ENCODE results near the gene C17orf114.
"Not testable (repeated sequence)": the region's sequence is repeated elsewhere in the genome, so short reads cannot be mapped to it uniquely, and the experiment has no call there.

The C17orf114 gene

DNA sequence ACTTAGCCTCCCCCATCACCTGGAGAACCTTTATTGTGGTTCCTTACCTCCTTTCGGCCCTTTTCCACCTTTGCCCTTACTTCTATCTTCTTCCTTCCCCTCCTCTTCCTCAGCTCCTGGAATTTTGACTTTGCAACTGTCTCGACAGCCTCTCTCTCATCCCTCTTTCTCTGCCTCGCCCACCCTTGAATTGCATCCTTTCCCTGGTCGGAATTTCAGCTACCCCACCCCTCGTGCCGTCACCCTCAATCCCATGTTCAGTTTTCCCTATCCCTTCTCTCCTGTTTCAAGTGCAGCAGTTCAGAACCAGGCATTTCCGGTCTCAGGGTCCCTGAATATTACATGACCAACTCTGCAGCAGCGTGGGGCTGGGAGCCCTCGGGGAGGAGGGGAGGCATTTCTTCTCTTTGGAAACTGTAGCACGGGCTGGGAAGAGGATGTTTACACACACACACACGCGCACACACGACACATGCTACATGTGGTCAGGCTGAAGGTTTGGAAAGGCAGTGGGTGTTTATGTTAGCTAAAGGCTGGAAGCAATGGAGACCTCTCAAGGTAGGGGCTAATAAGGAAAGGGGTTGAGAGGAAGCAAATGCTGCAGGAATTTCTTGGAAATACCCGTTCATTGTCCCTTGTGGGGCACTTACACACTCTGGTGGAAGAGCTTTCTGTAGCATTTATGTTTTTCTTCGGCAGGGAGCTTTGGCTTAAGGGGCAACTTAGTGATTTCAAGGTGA lies 32.0 kb upstream of the C17orf114 start:
- peak overlapping the region; percentile 90 for H3K27ac Mint-ChIP-seq
- no peaks in the 10 kb centered on the region for H3K9me3 Mint-ChIP-seq
- peak overlapping the region; percentile 91 for H3K4me3 Mint-ChIP-seq
- no peaks in the 10 kb centered on the region for H3K27me3 Mint-ChIP-seq
- H3K4me1 Mint-ChIP-seq: peaks cover 35% of the 10 kb centered on the region
- H3K36me3 Mint-ChIP-seq: peaks cover under 1% of the 10 kb centered on the region

DNA sequence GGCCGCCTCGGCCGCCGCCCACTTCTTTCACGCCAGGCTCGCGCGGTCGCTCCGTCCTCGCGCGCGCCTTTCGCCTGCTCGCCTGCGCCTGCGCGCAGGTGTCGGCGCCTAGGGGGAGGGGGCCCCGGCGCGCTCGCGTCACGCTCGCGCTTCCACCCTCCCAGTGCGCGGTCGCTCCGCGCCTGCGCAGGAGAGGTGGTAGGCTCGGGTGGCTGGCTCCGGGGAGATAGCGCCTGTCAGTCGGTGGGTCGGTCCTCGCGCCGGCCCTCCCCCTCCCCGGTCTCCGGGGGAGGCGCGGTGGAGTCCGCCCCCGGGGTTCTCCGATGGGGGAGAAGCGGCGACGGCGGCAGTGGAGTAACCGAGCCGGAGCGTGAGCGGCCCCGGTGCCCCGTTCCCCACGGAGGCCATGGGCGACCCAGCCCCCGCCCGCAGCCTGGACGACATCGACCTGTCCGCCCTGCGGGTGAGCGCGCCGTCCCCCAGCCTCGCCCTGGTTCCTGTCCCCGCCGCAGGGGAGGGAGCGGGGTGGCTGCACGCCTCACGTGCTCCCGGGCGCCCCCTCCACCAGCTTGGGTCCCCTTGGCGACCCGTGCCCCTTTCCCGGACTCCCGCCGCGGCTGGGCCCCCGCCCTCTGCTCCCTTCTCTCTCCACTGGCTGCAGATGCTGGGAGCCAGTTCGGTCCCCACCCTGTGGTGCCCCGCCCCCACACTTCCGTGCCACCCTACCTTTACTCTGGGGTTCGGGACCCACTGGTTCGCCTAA lies 31.2 kb upstream of the C17orf114 start, which contains the start of gene MINK1:
MINK1 (plus strand) TSS at position 163 of the 763 bp plus-strand sequence; CDS start at position 407, 244 bp downstream.
- Mint-ChIP-seq H3K27me3 (no peaks in the 10 kb centered on the region), H3K4me1 (peaks cover 34% of the 10 kb centered on the region), H3K4me3 (peak within 1 kb of the TSS; percentile 97), H3K36me3 (no peaks in the 10 kb centered on the region), H3K9me3 (no peaks in the 10 kb centered on the region), H3K27ac (peak within 1 kb of the TSS; percentile 98)

DNA sequence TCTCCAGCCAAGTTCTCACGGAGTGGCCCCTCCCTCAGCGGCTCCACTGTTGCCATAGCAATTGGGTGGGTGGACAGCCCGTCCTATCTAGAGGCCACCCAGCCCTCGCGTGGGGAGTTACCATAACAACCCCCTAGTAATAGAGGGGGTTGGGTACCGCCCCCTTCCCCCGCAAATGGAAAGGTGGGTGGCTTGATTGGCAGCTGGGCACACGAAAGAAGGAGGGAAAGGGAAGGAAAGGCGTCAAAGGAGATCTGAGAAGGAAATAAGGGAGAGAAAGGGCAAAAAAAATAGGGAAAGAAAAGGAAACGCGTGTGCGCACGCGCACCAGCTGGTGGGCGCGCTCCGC lies 30.7 kb upstream of the C17orf114 start:
- H3K27me3 Mint-ChIP-seq, H3K36me3 Mint-ChIP-seq, H3K9me3 Mint-ChIP-seq: not testable (repeated sequence)
- peak overlapping the region; percentile 97 for H3K4me3 Mint-ChIP-seq
- peaks cover 31% of the 10 kb centered on the region for H3K4me1 Mint-ChIP-seq
- peak overlapping the region; percentile 98 for H3K27ac Mint-ChIP-seq

DNA sequence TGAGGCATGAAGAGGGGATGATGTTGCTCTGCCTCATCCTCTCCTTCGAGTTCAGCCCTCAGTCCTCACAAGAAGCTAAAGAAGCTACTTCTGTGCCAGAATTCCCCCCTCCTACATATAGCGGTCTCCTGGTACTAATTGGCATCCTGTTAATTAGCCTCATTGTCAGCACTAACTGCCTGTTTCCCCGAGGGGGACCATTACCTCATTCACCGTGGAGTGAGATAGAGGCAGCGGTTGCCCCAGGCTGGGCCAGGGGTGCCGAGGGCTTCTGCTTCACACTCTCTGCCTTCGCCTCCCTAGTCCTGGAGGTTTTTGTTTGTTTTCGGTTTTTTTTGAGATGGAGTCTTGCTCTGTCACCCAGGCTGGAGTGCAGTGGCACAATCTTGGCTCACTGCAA lies 25.3 kb upstream of the C17orf114 start:
- H3K27ac Mint-ChIP-seq: no peak overlapping the region
- no peaks in the 10 kb centered on the region for H3K9me3 Mint-ChIP-seq
- H3K4me1 Mint-ChIP-seq: no peaks in the 10 kb centered on the region
- no peaks in the 10 kb centered on the region for H3K27me3 Mint-ChIP-seq
- H3K4me3 Mint-ChIP-seq: no peak overlapping the region
- H3K36me3 Mint-ChIP-seq: no peaks in the 10 kb centered on the region

DNA sequence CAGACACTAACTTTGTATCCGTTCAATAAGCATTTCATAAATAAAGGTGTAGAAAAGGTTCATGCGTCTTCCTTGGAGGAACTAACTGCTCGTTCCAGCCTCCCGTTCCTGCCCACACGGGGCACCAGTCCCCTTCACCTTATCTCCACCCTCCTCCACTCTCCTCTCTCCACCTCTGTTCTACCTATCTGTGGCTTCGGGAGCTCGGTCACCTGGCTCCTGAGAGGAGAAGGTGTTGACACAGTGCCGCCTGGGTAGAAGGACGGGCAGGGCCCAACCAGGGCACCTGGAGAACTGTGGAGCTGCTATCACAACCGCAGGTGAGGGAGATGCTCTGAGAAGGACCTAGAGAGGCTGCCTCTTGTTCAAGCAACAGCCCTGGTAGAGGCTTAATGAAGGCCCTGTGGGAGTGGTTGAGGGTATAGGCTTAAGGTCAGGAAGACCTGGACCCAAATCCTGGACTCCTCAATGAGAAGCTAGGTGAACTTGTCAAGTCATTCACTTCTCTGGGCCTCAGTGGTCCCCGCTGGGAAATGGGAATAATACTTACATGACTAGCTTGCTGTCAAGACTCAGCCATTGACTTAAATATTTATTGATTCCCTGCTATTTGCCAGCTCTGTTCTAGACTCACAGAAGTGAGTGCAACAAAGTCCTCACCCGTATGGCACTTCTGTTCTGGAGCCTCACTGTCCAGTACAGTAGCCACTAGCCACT lies 21.4 kb upstream of the C17orf114 start:
- H3K27me3 Mint-ChIP-seq: no peaks in the 10 kb centered on the region
- no peak overlapping the region for H3K4me3 Mint-ChIP-seq
- no peaks in the 10 kb centered on the region for H3K36me3 Mint-ChIP-seq
- no peaks in the 10 kb centered on the region for H3K9me3 Mint-ChIP-seq
- no peak overlapping the region for H3K27ac Mint-ChIP-seq
- no peaks in the 10 kb centered on the region for H3K4me1 Mint-ChIP-seq

DNA sequence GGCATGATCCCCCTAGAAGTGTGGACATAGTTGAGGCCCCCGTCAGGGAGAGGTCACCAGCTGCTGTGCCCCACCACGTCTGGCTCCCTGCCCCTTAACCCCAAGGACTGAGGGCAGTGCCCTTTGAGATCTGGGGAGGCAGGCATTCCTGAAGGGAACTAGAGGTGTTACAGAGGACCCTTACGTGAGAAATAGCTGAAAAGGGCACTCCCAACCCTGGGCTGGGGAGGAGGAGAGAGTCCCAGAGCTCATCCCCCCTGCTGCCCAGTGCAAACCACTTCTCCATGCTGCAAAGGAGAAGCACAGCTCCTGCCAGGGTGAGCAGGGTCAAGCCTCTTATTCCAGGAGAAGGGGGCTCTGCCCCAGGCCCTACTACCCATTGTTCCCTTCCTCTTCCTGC lies 20.7 kb upstream of the C17orf114 start:
- H3K4me1 Mint-ChIP-seq: no peaks in the 10 kb centered on the region
- no peaks in the 10 kb centered on the region for H3K36me3 Mint-ChIP-seq
- H3K27ac Mint-ChIP-seq: no peak overlapping the region
- H3K9me3 Mint-ChIP-seq: no peaks in the 10 kb centered on the region
- H3K27me3 Mint-ChIP-seq: no peaks in the 10 kb centered on the region
- no peak overlapping the region for H3K4me3 Mint-ChIP-seq

DNA sequence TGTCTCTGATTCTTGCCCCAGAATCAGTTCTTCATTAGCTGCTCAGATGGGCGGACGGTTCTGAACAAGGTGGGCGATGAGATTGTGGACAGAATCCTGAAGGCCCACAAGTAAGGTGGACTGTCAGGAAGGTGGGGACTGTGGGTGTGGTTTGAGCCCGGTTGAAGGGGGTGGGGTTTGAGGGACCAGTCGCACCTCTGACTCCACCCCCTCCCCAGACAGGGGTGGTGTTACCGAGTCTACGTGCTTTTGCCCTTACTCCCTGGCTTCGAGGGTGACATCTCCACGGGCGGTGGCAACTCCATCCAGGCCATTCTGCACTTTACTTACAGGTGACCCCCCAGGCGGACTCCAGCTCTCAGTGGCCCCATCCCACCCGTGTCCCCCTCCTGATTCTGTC lies 16.1 kb upstream of the C17orf114 start:
- peaks cover 2% of the 10 kb centered on the region for H3K36me3 Mint-ChIP-seq
- H3K9me3 Mint-ChIP-seq: no peaks in the 10 kb centered on the region
- H3K27me3 Mint-ChIP-seq: no peaks in the 10 kb centered on the region
- H3K4me3 Mint-ChIP-seq: no peak overlapping the region
- no peak overlapping the region for H3K27ac Mint-ChIP-seq
- no peaks in the 10 kb centered on the region for H3K4me1 Mint-ChIP-seq

DNA sequence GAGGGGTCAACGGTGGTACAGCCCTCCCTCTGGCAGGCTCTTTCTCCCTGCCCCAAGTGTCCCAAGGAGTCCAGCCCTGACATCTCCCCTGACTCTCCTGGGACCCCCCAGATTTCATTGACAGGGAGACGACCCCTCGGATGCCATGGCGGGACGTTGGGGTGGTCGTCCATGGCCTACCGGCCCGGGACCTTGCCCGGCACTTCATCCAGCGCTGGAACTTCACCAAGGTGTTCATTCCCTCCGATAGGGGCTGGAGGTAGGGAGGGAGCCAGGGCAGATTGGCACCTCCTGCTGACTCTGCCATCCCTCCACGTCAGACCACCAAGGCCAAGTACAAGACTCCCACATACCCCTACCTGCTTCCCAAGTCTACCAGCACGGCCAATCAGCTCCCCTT lies 14.7 kb upstream of the C17orf114 start:
- H3K4me3 Mint-ChIP-seq: no peak overlapping the region
- peaks cover 2% of the 10 kb centered on the region for H3K36me3 Mint-ChIP-seq
- H3K9me3 Mint-ChIP-seq: no peaks in the 10 kb centered on the region
- no peaks in the 10 kb centered on the region for H3K27me3 Mint-ChIP-seq
- H3K4me1 Mint-ChIP-seq: no peaks in the 10 kb centered on the region
- H3K27ac Mint-ChIP-seq: no peak overlapping the region

DNA sequence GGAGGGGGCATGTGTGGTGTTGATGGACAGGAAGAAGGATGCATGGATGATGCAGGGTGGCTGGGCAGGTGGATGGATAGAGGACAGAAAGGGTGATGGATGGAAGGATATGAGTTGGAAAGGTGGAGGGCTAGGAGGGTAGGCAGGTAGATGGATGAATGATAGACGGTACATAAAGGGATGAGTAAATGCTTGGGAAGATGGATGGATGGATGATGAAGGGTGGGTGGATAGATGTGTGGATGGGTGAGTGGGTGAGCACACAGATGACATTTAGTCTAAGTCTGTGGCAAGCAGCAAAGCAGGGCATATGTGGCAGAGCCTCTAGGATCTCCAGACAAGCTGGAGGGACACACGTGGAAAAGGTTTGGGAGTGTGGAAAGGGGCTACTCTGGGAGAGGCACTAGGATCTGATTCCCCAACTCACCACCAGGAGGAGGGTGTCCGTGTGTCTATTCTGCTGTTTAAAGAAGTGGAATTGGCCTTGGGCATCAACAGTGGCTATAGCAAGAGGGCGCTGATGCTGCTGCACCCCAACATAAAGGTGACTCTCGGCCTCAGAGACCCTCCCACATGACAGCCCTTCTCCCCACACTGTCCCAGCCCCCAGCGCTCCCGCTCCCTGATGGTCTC lies 13.0 kb upstream of the C17orf114 start:
- no peaks in the 10 kb centered on the region for H3K4me1 Mint-ChIP-seq
- no peaks in the 10 kb centered on the region for H3K27me3 Mint-ChIP-seq
- H3K9me3 Mint-ChIP-seq: no peaks in the 10 kb centered on the region
- H3K4me3 Mint-ChIP-seq: no peak overlapping the region
- H3K27ac Mint-ChIP-seq: no peak overlapping the region
- H3K36me3 Mint-ChIP-seq: peaks cover 5% of the 10 kb centered on the region

DNA sequence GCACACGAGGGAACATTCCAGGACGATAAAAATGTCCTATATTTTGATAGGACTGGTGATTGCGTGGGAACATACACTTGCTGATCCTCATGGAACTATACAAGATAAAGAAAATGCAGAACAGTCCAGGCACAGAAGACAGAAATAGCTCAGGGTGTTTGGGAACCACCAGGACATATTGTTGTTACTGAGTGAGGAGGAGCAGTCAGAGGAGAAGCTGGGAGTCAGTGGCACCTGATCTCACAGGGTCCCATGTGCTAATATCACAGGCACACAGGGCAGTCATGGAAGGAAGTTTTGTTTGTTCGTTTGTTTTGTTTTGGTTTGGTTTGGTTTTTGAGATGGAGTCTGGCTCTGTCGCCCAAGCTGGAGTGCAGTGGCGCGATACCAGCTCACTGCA lies 10.6 kb upstream of the C17orf114 start:
- peaks cover 7% of the 10 kb centered on the region for H3K4me1 Mint-ChIP-seq
- H3K27ac Mint-ChIP-seq: no peak overlapping the region
- H3K27me3 Mint-ChIP-seq: no peaks in the 10 kb centered on the region
- H3K9me3 Mint-ChIP-seq: no peaks in the 10 kb centered on the region
- H3K4me3 Mint-ChIP-seq: no peak overlapping the region
- peaks cover 5% of the 10 kb centered on the region for H3K36me3 Mint-ChIP-seq

DNA sequence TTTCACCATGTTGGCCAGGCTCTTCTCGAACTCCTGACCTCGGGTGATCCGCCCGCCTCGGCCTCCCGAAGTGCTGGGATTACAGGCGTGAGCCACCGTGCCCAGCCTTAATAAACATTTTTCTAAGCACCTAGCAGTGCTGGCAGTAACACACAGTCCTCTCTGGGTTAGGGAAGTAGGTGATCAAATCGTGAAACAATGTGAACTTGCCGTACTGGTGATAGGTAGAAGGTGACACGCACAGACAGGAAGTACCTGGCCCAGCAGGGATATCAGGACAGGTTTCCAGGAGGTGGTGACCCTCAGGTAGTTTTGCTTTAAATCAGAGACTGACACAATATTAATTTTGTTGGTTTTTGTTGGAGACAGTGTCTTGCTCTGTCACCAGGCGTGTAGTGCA lies 9.3 kb upstream of the C17orf114 start:
- no peak overlapping the region for H3K27ac Mint-ChIP-seq
- no peaks in the 10 kb centered on the region for H3K27me3 Mint-ChIP-seq
- H3K36me3 Mint-ChIP-seq: peaks cover 5% of the 10 kb centered on the region
- no peak overlapping the region for H3K4me3 Mint-ChIP-seq
- H3K9me3 Mint-ChIP-seq: no peaks in the 10 kb centered on the region
- H3K4me1 Mint-ChIP-seq: peaks cover 8% of the 10 kb centered on the region

DNA sequence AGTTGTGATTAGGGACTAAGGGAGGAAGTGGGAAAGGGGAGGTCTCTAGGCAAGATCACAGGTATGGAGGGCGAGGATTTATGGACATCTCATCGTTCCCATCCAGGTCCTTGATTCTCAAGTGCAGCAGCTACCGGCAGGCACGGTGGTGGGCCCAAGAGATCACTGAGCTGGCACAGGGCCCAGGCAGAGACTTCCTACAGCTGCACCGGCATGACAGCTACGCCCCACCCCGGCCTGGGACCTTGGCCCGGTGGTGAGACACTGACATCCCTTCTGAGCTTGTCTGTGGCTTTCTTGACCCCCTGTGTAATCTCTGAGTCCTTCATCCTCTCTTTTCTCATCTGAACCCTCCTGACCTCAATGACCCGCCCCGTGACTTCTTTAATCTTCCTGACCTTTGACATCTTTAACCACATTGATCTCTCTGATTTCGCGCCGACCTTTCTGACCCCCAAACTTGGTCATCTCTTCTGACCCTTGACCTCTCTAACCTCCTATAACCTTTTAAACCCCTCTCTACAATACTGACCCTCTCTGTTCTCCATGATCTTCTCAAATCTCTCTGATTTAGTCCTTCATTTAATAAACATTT lies 8.7 kb upstream of the C17orf114 start:
- H3K27ac Mint-ChIP-seq: no peak overlapping the region
- peaks cover 3% of the 10 kb centered on the region for H3K36me3 Mint-ChIP-seq
- no peak overlapping the region for H3K4me3 Mint-ChIP-seq
- H3K9me3 Mint-ChIP-seq: no peaks in the 10 kb centered on the region
- no peaks in the 10 kb centered on the region for H3K27me3 Mint-ChIP-seq
- peaks cover 14% of the 10 kb centered on the region for H3K4me1 Mint-ChIP-seq

DNA sequence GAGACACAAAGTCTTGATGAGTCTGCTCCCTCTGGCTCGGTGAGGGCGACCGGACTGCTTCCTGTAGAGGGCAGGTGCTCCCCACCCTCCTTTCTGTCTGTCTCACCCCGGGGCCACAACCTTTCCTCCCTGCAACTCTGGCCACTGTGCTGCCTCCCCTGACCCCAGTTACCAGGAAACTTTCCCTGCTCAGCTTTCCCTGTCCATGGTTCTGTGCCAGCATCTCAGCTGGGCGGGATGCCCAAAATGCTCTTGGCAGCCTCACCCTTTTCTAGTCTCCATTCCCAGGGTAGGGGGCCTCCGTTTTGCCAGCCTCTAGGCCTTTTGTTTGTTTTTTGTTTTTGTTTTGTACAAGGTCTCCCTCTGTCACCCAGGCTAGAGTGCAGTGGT lies 6.2 kb upstream of the C17orf114 start:
- peaks cover 3% of the 10 kb centered on the region for H3K36me3 Mint-ChIP-seq
- H3K27ac Mint-ChIP-seq: peak overlapping the region; percentile 56

DNA sequence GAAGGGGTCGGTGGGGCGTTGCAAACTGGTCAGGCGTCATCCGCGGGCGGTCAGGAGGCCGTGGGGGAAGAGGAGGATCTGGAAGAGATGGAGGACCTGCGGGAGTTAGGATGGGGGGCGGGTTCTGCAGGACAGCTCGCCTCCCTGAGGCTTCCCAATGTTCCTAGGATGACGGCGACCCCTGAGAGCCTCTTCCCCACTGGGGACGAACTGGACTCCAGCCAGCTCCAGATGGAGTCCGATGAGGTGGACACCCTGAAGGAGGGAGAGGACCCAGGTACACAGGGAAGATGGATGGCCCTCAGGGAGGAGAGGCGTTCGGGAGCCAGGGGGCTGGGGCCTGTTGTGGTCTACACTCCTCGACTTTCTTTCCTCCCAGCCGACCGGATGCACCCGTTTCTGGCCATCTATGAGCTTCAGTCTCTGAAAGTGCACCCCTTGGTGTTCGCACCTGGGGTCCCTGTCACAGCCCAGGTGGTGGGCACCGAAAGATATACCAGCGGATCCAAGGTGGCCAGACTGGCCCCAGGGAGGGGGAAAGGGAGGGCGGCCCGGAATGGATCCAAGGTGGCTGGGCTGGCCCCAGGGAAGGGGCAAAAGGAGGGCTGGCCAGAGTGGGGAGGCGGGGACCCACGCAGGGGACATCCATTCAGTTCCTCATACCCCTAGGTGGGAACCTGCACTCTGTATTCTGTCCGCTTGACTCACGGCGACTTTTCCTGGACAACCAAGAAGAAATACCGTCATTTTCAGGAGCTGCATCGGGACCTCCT lies 5.7 kb upstream of the C17orf114 start:
- H3K4me3 Mint-ChIP-seq: peak overlapping the region; percentile 58
- H3K4me1 Mint-ChIP-seq: peaks cover 14% of the 10 kb centered on the region
- H3K27ac Mint-ChIP-seq: no peak overlapping the region
- H3K36me3 Mint-ChIP-seq: peaks cover 3% of the 10 kb centered on the region
- H3K27me3 Mint-ChIP-seq: no peaks in the 10 kb centered on the region
- no peaks in the 10 kb centered on the region for H3K9me3 Mint-ChIP-seq

More for the DNA sequence above, 6.2 kb upstream of the C17orf114 start:
- no peaks in the 10 kb centered on the region for H3K27me3 Mint-ChIP-seq
- H3K4me1 Mint-ChIP-seq: peaks cover 14% of the 10 kb centered on the region
- no peaks in the 10 kb centered on the region for H3K9me3 Mint-ChIP-seq
- peak overlapping the region; percentile 58 for H3K4me3 Mint-ChIP-seq

Measured in activated naive CD4-positive, alpha-beta T cell treated with anti-CD3 and anti-CD28 coated beads, Interleukin-2, amount 50 U/mL, for 24 hours (primary cell).